GM21526 (cell line): ENCODE data around the gene HACE1.
"Not testable (repeated sequence)": the region's sequence is repeated elsewhere in the genome, so short reads cannot be mapped to it uniquely, and the experiment has no call there.

Experiments used
- ATAC-seq: cut with Tn5 transposase; IDR thresholded peaks from one replicate; pipeline ENCODE4 v1.9.1; 2021; ENCODE audit warnings: moderate library complexity; ENCODE audit not compliant: unreplicated experiment, low FRiP score

HACE1 gene

GRCh38 chr6:104829183-104829958 is 30.3 kb downstream of the HACE1 start:
- ATAC-seq, result no peak

GRCh38 chr6:104828478-104828877 is 31.2 kb downstream of the HACE1 start:
- ATAC-seq, result no peak

- not testable (repeated sequence) for ATAC-seq
Measured at GRCh38 chr6:104820820-104821219, 38.9 kb downstream of the HACE1 start.

GRCh38 chr6:104816125-104816524 is 43.6 kb downstream of the HACE1 start:
- ATAC-seq, result no peak

- no peak for ATAC-seq
Measured at GRCh38 chr6:104814743-104815142, 45.0 kb downstream of the HACE1 start.

GRCh38 chr6:104813552-104813951 is 46.2 kb downstream of the HACE1 start:
- peak; percentile 52 for ATAC-seq

GRCh38 chr6:104809116-104809515 is 50.6 kb downstream of the HACE1 start:
- ATAC-seq, result no peak

GRCh38 chr6:104805335-104805734 is 54.4 kb downstream of the HACE1 start:
- ATAC-seq, result not testable (repeated sequence)

- no peak for ATAC-seq
Measured at GRCh38 chr6:104799134-104799657, 60.5 kb downstream of the HACE1 start.

GRCh38 chr6:104796031-104796785 is 63.5 kb downstream of the HACE1 start:
- no peak for ATAC-seq

GRCh38 chr6:104795363-104795762 is 64.4 kb downstream of the HACE1 start:
- no peak for ATAC-seq

GRCh38 chr6:104789770-104790190 is 69.9 kb downstream of the HACE1 start:
- peak; percentile 91 for ATAC-seq

GRCh38 chr6:104788400-104788799 is 71.3 kb downstream of the HACE1 start:
- no peak for ATAC-seq

GRCh38 chr6:104787305-104787704 is 72.4 kb downstream of the HACE1 start:
- ATAC-seq, result no peak

GRCh38 chr6:104784884-104785283 is 74.8 kb downstream of the HACE1 start:
- no peak for ATAC-seq

GRCh38 chr6:104771258-104771832 is 88.4 kb downstream of the HACE1 start:
- peak; percentile 77 for ATAC-seq

GRCh38 chr6:104768906-104769305 is 90.8 kb downstream of the HACE1 start:
- no peak for ATAC-seq

GRCh38 chr6:104766595-104766994 is 93.1 kb downstream of the HACE1 start:
- no peak for ATAC-seq

- no peak for ATAC-seq
Measured at GRCh38 chr6:104754788-104755409, 104.8 kb downstream of the HACE1 start.

GRCh38 chr6:104753251-104753650 is 106.5 kb downstream of the HACE1 start:
- ATAC-seq, result no peak

- ATAC-seq, result no peak
Measured at GRCh38 chr6:104750449-104750848, 109.3 kb downstream of the HACE1 start.
